Caco-2 (cell line): ENCODE data around the gene CGNL1. TPM values are rescaled to one million over a fixed set of nuclear protein-coding genes. Genes with fewer than 3 reads are reported as not detected.

Experiments used
- BruUV-seq: library from RNA; stranded (reverse); fragments of 400-500 nt; replicated peaks from 2 replicates; lab custom pipeline; 2021; lab: Mats Ljungman, UMichigan
- CTCF ChIA-PET: fragments of 300-600 bp; sonication (Branson Sonifier 250); formaldehyde crosslinking; loops from one replicate; lab custom pipeline; 2022; ENCODE audit warnings: antibody characterized with exemption; lab: Charles Lee
- POLR2A ChIA-PET: fragments of 300-600 bp; sonication (Branson Sonifier 250); formaldehyde crosslinking; loops from one replicate; lab custom pipeline; 2022; ENCODE audit warnings: antibody characterized with exemption; lab: Charles Lee
- DNase-seq, 2 experiments: peaks; one replicate each; pipeline versions ENCODE4 v3.0.0 to v3.0.0-alpha.2; 2020 to 2022
- H3K27me3 ChIP-seq: replicated peaks from 2 replicates; pipeline ENCODE4 v1.6.0; 2011; ENCODE audit warnings: low read length; ENCODE audit not compliant: control insufficient read depth, insufficient read depth
- H3K36me3 ChIP-seq: 2 replicates; pipeline ENCODE4 v1.5.1; 2011; ENCODE audit warnings: low read length; ENCODE audit not compliant: control insufficient read depth, insufficient read depth
- H3K4me1 ChIP-seq: fragments of 250-450 bp; sonication (Bioruptor Pico); 2 replicates; pipeline ENCODE4 v1.5.1; 2020; ENCODE audit warnings: mild to moderate bottlenecking
- H3K4me3 ChIP-seq: 2 replicates; pipeline ENCODE4 v1.5.1; 2011; ENCODE audit warnings: low read depth, mild to moderate bottlenecking, control low read depth, low read length
- H3K9me3 ChIP-seq: fragments of 250-450 bp; sonication (Bioruptor Pico); 2 replicates; pipeline ENCODE4 v1.5.1; 2020; ENCODE audit warnings: mild to moderate bottlenecking, moderate library complexity
- H3K27ac Mint-ChIP-seq: one replicate; pipeline ENCODE4 v1.8.0; 2022; ENCODE audit warnings: mixed read lengths; ENCODE audit not compliant: unreplicated experiment
- H3K27me3 Mint-ChIP-seq: one replicate; pipeline ENCODE4 v1.8.0; 2022; ENCODE audit warnings: mixed read lengths; ENCODE audit not compliant: insufficient read depth, unreplicated experiment
- H3K36me3 Mint-ChIP-seq: one replicate; pipeline ENCODE4 v1.8.0; 2022; ENCODE audit warnings: mild to moderate bottlenecking, mixed read lengths; ENCODE audit not compliant: insufficient read depth, unreplicated experiment
- H3K4me1 Mint-ChIP-seq: one replicate; pipeline ENCODE4 v1.8.0; 2022; ENCODE audit warnings: low read depth, mixed read lengths; ENCODE audit not compliant: unreplicated experiment
- H3K4me3 Mint-ChIP-seq: one replicate; pipeline ENCODE4 v1.8.0; 2022; ENCODE audit warnings: mild to moderate bottlenecking, moderate library complexity, mixed read lengths; ENCODE audit not compliant: unreplicated experiment
- H3K9me3 Mint-ChIP-seq: one replicate; pipeline ENCODE4 v1.8.0; 2022; ENCODE audit warnings: mixed read lengths; ENCODE audit not compliant: unreplicated experiment
- CTCF ChIP-seq, 2 experiments: fragments of 200-600 bp in 1 of 2; IDR thresholded peaks; 1 replicate in 1 of 2; 2 replicates in 1 of 2; pipeline versions ENCODE4 v1.5.1 to v1.8.0; 2011 to 2022; ENCODE audit warnings: antibody characterized with exemption in 1 of 2, control low read depth in 1 of 2, inconsistent platforms in 1 of 2, low read depth in 1 of 2, low read length in 1 of 2, mild to moderate bottlenecking in 1 of 2, moderate library complexity in 1 of 2; ENCODE audit not compliant: insufficient read depth in 1 of 2, severe bottlenecking in 1 of 2, unreplicated experiment in 1 of 2
- intact Hi-C: fragments of 100-400 bp; cut with micrococcal nuclease; formaldehyde crosslinking; loops from one replicate; pipeline ENCODE4 v1.10.0; 2022; ENCODE audit not compliant: unreplicated experiment
- total RNA-seq: library from RNA; stranded (reverse); gene quantifications from 2 replicates; pipeline ENCODE4 v1.2.3, GENCODE V29; 2022

The CGNL1 gene
- total RNA-seq, 1 experiment from 2014 or later, result 8.3 TPM

GRCh38 chr15:57502116-57502515, 125.8 kb downstream of the CGNL1 start:
- Mint-ChIP-seq H3K9me3 (no peaks in the 10 kb centered on the region), H3K27ac (no peak overlapping the region), H3K4me1 (peaks cover 57% of the 10 kb centered on the region), H3K27me3 (no peaks in the 10 kb centered on the region), H3K36me3 (peaks cover 14% of the 10 kb centered on the region), H3K4me3 (no peak overlapping the region)
- POLR2A ChIA-PET, result no interaction called here
- intact Hi-C loops, result no loop called here
- Histone ChIP-seq H3K27me3 (no peaks in the 10 kb centered on the region), H3K4me3 (no peak overlapping the region), H3K36me3 (no peaks in the 10 kb centered on the region), H3K4me1 (peaks cover 65% of the 10 kb centered on the region), H3K9me3 (no peaks in the 10 kb centered on the region)
- DNase-seq, result no peak
- no TSS peak for BruUV-seq
- CTCF ChIA-PET, result interaction anchor here (1.8 kb wide), 1 partner anchor 156 kb away, joined by 7 read pairs; no protein-coding TSS in a partner anchor
- no peak for TF ChIP-seq CTCF (IDR thresholded peaks at IDR 0.05; ENCODE audit: insufficient read depth in 1 of 2, low read depth in 1 of 2, low read length in 1 of 2, severe bottlenecking in 1 of 2, unreplicated experiment in 1 of 2)

- no peak for DNase-seq
- H3K4me1 ChIP-seq, result peaks cover 60% of the 10 kb centered on the region
- Mint-ChIP-seq H3K27me3 (no peaks in the 10 kb centered on the region), H3K9me3 (no peaks in the 10 kb centered on the region), H3K27ac (peak overlapping the region; percentile 18), H3K4me3 (no peak overlapping the region), H3K4me1 (peaks cover 60% of the 10 kb centered on the region), H3K36me3 (peaks cover 14% of the 10 kb centered on the region)
- ChIA-PET CTCF (interaction anchor here (1.0 to 1.8 kb wide), 3 partner anchors 24 to 157 kb away, joined by 3 to 7 read pairs (median 4); no protein-coding TSS in a partner anchor), POLR2A (no interaction called here)
- H3K9me3 ChIP-seq, result no peaks in the 10 kb centered on the region
- H3K36me3 ChIP-seq, result no peaks in the 10 kb centered on the region
- intact Hi-C loops, result no loop called here
- H3K4me3 ChIP-seq, result no peak overlapping the region
- peak; percentile 22 to 31 for TF ChIP-seq CTCF (IDR thresholded peaks at IDR 0.05; ENCODE audit: insufficient read depth in 1 of 2, low read depth in 1 of 2, low read length in 1 of 2, severe bottlenecking in 1 of 2, unreplicated experiment in 1 of 2)
- no peaks in the 10 kb centered on the region for H3K27me3 ChIP-seq
- no TSS peak for BruUV-seq
These were observed 126.9 kb downstream of the CGNL1 start for GRCh38 chr15:57503051-57503702.

- no peak for TF ChIP-seq CTCF (IDR thresholded peaks at IDR 0.05; ENCODE audit: insufficient read depth in 1 of 2, low read depth in 1 of 2, low read length in 1 of 2, severe bottlenecking in 1 of 2, unreplicated experiment in 1 of 2)
- no peak for DNase-seq
- H3K4me3 Mint-ChIP-seq, result no peak overlapping the region
- no TSS peak for BruUV-seq
- no peak overlapping the region for H3K27ac Mint-ChIP-seq
- intact Hi-C loops, result no loop called here
- H3K4me1 ChIP-seq, result peaks cover 63% of the 10 kb centered on the region
- H3K27me3 Mint-ChIP-seq, result no peaks in the 10 kb centered on the region
- H3K36me3 ChIP-seq, result no peaks in the 10 kb centered on the region
- H3K4me1 Mint-ChIP-seq, result peaks cover 60% of the 10 kb centered on the region
- H3K4me3 ChIP-seq, result no peak overlapping the region
- no peaks in the 10 kb centered on the region for H3K27me3 ChIP-seq
- H3K9me3 Mint-ChIP-seq, result no peaks in the 10 kb centered on the region
- ChIA-PET CTCF (interaction anchor here (1.0 to 1.1 kb wide), 2 partner anchors 23 to 127 kb away, joined by 3 to 4 read pairs; no protein-coding TSS in a partner anchor), POLR2A (no interaction called here)
- H3K36me3 Mint-ChIP-seq, result peaks cover 14% of the 10 kb centered on the region
- no peaks in the 10 kb centered on the region for H3K9me3 ChIP-seq
These were observed 127.8 kb downstream of the CGNL1 start for GRCh38 chr15:57503911-57504598.
